K562 (cell line): ENCODE data around the gene POP5. TPM values are rescaled to one million over a fixed set of nuclear protein-coding genes. Genes with fewer than 3 reads are reported as not detected.

Experiments
- CEBPB ChIP-seq: fragments of 450-650 bp; IDR thresholded peaks from 2 replicates; pipeline ENCODE4 v1.6.1; 2016; ENCODE audit warnings: missing genetic modification characterization, missing compliant biosample characterization
- E2F1 ChIP-seq: sonication (generic); formaldehyde crosslinking; IDR thresholded peaks from 2 replicates; pipeline ENCODE4 v1.8.1; 2023; ENCODE audit warnings: mild to moderate bottlenecking, missing genetic modification reagents, moderate library complexity
- FOSL1 ChIP-seq: fragments of 200-800 bp; sonication (Bioruptor generic); conservative IDR thresholded peaks from 2 replicates; pipeline ENCODE4 v1.6.1; 2016; ENCODE audit warnings: missing genetic modification characterization, missing compliant biosample characterization
- GATA2 ChIP-seq: sonication (generic); formaldehyde crosslinking; IDR thresholded peaks from 2 replicates; pipeline ENCODE4 v1.4.0; 2020; ENCODE audit warnings: mild to moderate bottlenecking, missing genetic modification reagents
- HDAC3 ChIP-seq: fragments of 450-650 bp; IDR thresholded peaks from 2 replicates; pipeline ENCODE4 v1.6.1; 2018; ENCODE audit warnings: borderline replicate concordance, mild to moderate bottlenecking, moderate library complexity; ENCODE audit not compliant: partially characterized antibody
- HNRNPUL1 ChIP-seq: fragments of 200-400 bp; formaldehyde crosslinking; IDR thresholded peaks from 2 replicates; pipeline ENCODE4 v1.6.1; 2017; ENCODE audit warnings: low read length
- NCOA4 ChIP-seq: fragments of 450-650 bp; IDR thresholded peaks from 2 replicates; pipeline ENCODE4 v1.6.1; 2018; ENCODE audit warnings: mild to moderate bottlenecking; ENCODE audit not compliant: partially characterized antibody
- PHB ChIP-seq: fragments of 250-450 bp; sonication (Bioruptor Pico); IDR thresholded peaks from 2 replicates; pipeline ENCODE4 v1.5.0; 2021
- SMARCC2 ChIP-seq: fragments of 450-650 bp; IDR thresholded peaks from 2 replicates; pipeline ENCODE4 v1.6.1; 2017; ENCODE audit warnings: antibody characterized with exemption, moderate library complexity, mild to moderate bottlenecking, low read depth
- SREBF1 ChIP-seq: fragments of 150-350 bp; IDR thresholded peaks from 2 replicates; pipeline ENCODE4 v1.6.1; 2014; ENCODE audit warnings: antibody characterized with exemption, low read depth, low read length, borderline replicate concordance
- THRA ChIP-seq: fragments of 450-650 bp; IDR thresholded peaks from 2 replicates; pipeline ENCODE4 v1.6.1; 2017; ENCODE audit warnings: mild to moderate bottlenecking, moderate library complexity
- ZBTB17 ChIP-seq: fragments of 450-650 bp; formaldehyde crosslinking; IDR thresholded peaks from 2 replicates; pipeline ENCODE4 v1.4.0; 2020; ENCODE audit warnings: mild to moderate bottlenecking
- ZBTB26 ChIP-seq: fragments of 450-650 bp; formaldehyde crosslinking; IDR thresholded peaks from 2 replicates; pipeline ENCODE4 v1.4.0; 2022; ENCODE audit warnings: missing genetic modification characterization
- ZFP91 ChIP-seq: sonication (generic); formaldehyde crosslinking; IDR thresholded peaks from 2 replicates; pipeline ENCODE4 v1.8.0; 2022; ENCODE audit warnings: mild to moderate bottlenecking, missing genetic modification reagents
- ZNF407 ChIP-seq: fragments of 450-650 bp; IDR thresholded peaks from 2 replicates; pipeline ENCODE4 v1.6.1; 2016; ENCODE audit warnings: low read depth
- ZNF583 ChIP-seq: fragments of 250-450 bp; sonication (Bioruptor Pico); IDR thresholded peaks from 2 replicates; pipeline ENCODE4 v1.4.0; 2020
- polyA plus RNA-seq, 8 experiments: library from polyadenylated mRNA; depleted of rRNA in 4 of 8; stranded (reverse) in 5 of 8; unstranded in 3 of 8; fragments of >200 nt; fragmentation: Nextera tagmentation in 2 of 8; fragmentation: Illumina TruSeq in 1 of 8; extraction: Ambion mirVana in 2 of 8; extraction: Trizol in 1 of 8; gene quantifications; 2 replicates each; pipeline versions ENCODE4 v1.2.1 to v1.2.3, GENCODE V29; 2011 to 2014; ENCODE audit warnings: inconsistent platforms in 1 of 8, missing spikeins in 1 of 8
- total RNA-seq, 7 experiments: library from RNA; depleted of rRNA in 6 of 7; stranded (reverse); fragments of >200 nt in 6 of 7; fragmentation: Illumina TruSeq in 2 of 7; extraction: Trizol in 2 of 7; gene quantifications; 2 replicates each; pipeline versions ENCODE4 v1.2.1 to v1.2.3, GENCODE V29; 2011 to 2021; ENCODE audit warnings: low replicate concordance in 1 of 7

POP5 gene
- total and polyA plus RNA-seq, 9 of the 15 experiments (the other 6 are each of a cell fraction or from before 2014, with no cell fraction given): 57.5 to 253 (median 73.8) TPM

GRCh38 chr12:120539303-120539702 is 41.9 kb downstream of the POP5 start (continued):
- TF ChIP-seq ZNF407: no peak
- no peak for TF ChIP-seq GATA2 (CRISPR knock-in tag)
- TF ChIP-seq PHB (CRISPR knock-in tag): no peak
- peak; percentile 57; the same call in 1 of the 2 replicates for TF ChIP-seq FOSL1
- TF ChIP-seq CEBPB (tag): no peak
- TF ChIP-seq E2F1 (CRISPR knock-in tag): no peak
- TF ChIP-seq ZFP91: no peak
- no peak for TF ChIP-seq ZBTB26 (CRISPR knock-in tag)
- no peak for TF ChIP-seq NCOA4
- TF ChIP-seq ZBTB17 (CRISPR knock-in tag): no peak
- no peak for TF ChIP-seq HNRNPUL1
- TF ChIP-seq SMARCC2: no peak
- TF ChIP-seq ZNF583: no peak
- no peak for TF ChIP-seq HDAC3
- no peak for TF ChIP-seq THRA
- TF ChIP-seq SREBF1: no peak
